IMR-90 (cell line): ENCODE results near the gene AXIN1.

Source experiments
- CEBPB ChIP-seq: IDR thresholded peaks from 2 replicates; pipeline ENCODE4 v1.6.1; 2012; ENCODE audit warnings: low read depth, low read length, improper control_type of control experiment
- CHD1 ChIP-seq: IDR thresholded peaks from 2 replicates; pipeline ENCODE4 v1.6.1; 2012; ENCODE audit warnings: low read depth, low read length, improper control_type of control experiment
- FOS ChIP-seq: fragments of 150-350 bp; IDR thresholded peaks from 2 replicates; pipeline ENCODE4 v1.6.1; 2016; ENCODE audit warnings: low read depth, low read length
- MAFK ChIP-seq: IDR thresholded peaks from 2 replicates; pipeline ENCODE4 v1.6.1; 2012; ENCODE audit warnings: low read depth, low read length, improper control_type of control experiment
- MAZ ChIP-seq: IDR thresholded peaks from 2 replicates; pipeline ENCODE4 v1.6.1; 2012; ENCODE audit warnings: low read depth, mild to moderate bottlenecking, low read length, improper control_type of control experiment, moderate library complexity, borderline replicate concordance
- MXI1 ChIP-seq: IDR thresholded peaks from 2 replicates; pipeline ENCODE4 v1.6.1; 2012; ENCODE audit warnings: low read depth, mild to moderate bottlenecking, low read length, moderate library complexity, borderline replicate concordance
- POLR2A ChIP-seq: IDR thresholded peaks from 2 replicates; pipeline ENCODE4 v1.6.1; 2012; ENCODE audit warnings: mild to moderate bottlenecking, low read depth, low read length
- RAD21 ChIP-seq: IDR thresholded peaks from 2 replicates; pipeline ENCODE4 v1.6.1; 2012; ENCODE audit warnings: low read length, improper control_type of control experiment
- RFX5 ChIP-seq: IDR thresholded peaks from 2 replicates; pipeline ENCODE4 v1.8.0; 2012; ENCODE audit warnings: low read depth, mild to moderate bottlenecking, low read length, moderate library complexity
- SMC3 ChIP-seq: fragments of 150-350 bp; IDR thresholded peaks from 2 replicates; pipeline ENCODE4 v1.6.1; 2016; ENCODE audit warnings: low read depth, mild to moderate bottlenecking, antibody characterized with exemption, low read length, moderate library complexity
- TF ChIP-seq, protein P1 (sequence below): conservative IDR thresholded peaks from 2 replicates; pipeline ENCODE4 v1.5.1; 2012; ENCODE audit warnings: mild to moderate bottlenecking, low read depth, low read length, improper control_type of control experiment
- TF ChIP-seq, protein P2 (sequence below): fragments of 150-350 bp; IDR thresholded peaks from 2 replicates; pipeline ENCODE4 v1.6.1; 2016; ENCODE audit warnings: low read depth, mild to moderate bottlenecking, low read length, moderate library complexity, borderline replicate concordance
- TF ChIP-seq, protein P3 (sequence below): fragments of 150-350 bp; IDR thresholded peaks from 2 replicates; pipeline ENCODE4 v1.6.1; 2017; ENCODE audit warnings: mild to moderate bottlenecking, antibody characterized with exemption, low read length, low read depth

DNA sequence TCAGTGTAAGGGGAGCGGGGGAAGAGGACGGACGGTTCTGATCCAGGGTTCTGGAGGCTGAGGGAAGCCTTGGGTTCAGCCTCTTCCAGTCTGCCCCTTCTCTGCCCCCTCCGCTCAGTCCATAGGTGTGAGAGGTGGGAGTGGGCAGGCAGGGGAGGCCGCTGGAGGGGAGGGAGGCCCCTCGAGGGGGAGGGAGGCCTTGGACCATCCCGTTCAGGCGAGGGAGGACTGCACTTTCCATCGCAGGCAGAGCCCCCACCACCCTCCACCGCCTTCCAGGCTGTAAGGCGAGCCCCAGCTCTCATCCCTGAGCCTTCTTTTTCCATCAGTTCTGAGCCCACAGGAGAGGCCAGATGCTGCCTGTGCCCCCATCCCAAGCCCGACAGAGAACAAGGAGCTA lies 4.2 kb upstream of the AXIN1 start:
- TF ChIP-seq, protein P1, sequence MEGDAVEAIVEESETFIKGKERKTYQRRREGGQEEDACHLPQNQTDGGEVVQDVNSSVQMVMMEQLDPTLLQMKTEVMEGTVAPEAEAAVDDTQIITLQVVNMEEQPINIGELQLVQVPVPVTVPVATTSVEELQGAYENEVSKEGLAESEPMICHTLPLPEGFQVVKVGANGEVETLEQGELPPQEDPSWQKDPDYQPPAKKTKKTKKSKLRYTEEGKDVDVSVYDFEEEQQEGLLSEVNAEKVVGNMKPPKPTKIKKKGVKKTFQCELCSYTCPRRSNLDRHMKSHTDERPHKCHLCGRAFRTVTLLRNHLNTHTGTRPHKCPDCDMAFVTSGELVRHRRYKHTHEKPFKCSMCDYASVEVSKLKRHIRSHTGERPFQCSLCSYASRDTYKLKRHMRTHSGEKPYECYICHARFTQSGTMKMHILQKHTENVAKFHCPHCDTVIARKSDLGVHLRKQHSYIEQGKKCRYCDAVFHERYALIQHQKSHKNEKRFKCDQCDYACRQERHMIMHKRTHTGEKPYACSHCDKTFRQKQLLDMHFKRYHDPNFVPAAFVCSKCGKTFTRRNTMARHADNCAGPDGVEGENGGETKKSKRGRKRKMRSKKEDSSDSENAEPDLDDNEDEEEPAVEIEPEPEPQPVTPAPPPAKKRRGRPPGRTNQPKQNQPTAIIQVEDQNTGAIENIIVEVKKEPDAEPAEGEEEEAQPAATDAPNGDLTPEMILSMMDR: no peak
- no peak for TF ChIP-seq POLR2A
- TF ChIP-seq CEBPB: no peak
- no peak for TF ChIP-seq RFX5
- no peak for TF ChIP-seq RAD21
- TF ChIP-seq MAFK: no peak
- TF ChIP-seq CHD1: no peak
- TF ChIP-seq, protein P2, sequence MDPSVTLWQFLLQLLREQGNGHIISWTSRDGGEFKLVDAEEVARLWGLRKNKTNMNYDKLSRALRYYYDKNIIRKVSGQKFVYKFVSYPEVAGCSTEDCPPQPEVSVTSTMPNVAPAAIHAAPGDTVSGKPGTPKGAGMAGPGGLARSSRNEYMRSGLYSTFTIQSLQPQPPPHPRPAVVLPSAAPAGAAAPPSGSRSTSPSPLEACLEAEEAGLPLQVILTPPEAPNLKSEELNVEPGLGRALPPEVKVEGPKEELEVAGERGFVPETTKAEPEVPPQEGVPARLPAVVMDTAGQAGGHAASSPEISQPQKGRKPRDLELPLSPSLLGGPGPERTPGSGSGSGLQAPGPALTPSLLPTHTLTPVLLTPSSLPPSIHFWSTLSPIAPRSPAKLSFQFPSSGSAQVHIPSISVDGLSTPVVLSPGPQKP: no peak
- TF ChIP-seq FOS: no peak
- TF ChIP-seq MXI1: no peak
- TF ChIP-seq SMC3: no peak
- TF ChIP-seq MAZ: no peak
- TF ChIP-seq, protein P3, sequence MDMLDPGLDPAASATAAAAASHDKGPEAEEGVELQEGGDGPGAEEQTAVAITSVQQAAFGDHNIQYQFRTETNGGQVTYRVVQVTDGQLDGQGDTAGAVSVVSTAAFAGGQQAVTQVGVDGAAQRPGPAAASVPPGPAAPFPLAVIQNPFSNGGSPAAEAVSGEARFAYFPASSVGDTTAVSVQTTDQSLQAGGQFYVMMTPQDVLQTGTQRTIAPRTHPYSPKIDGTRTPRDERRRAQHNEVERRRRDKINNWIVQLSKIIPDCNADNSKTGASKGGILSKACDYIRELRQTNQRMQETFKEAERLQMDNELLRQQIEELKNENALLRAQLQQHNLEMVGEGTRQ: no peak
